SK-N-MC (cell line): ENCODE data around the gene SEMA4D.

Experiments used
- EZH2 ChIP-seq: fragments of 200-600 bp; sonication (generic); IDR thresholded peaks from one replicate; pipeline ENCODE4 v1.6.1; 2017; ENCODE audit warnings: antibody characterized with exemption
- FOXP2 ChIP-seq: optimal IDR thresholded peaks from 2 replicates; pipeline ENCODE3; 2011; ENCODE audit warnings: mild to moderate bottlenecking, moderate library complexity; ENCODE audit not compliant: insufficient read depth; ENCODE audit errors: extremely low read length, control extremely low read depth
- POLR2AphosphoS5 ChIP-seq: IDR thresholded peaks from 2 replicates; pipeline ENCODE4 v1.6.1; 2012; ENCODE audit warnings: mild to moderate bottlenecking, low read depth, low read length, borderline replicate concordance

DNA sequence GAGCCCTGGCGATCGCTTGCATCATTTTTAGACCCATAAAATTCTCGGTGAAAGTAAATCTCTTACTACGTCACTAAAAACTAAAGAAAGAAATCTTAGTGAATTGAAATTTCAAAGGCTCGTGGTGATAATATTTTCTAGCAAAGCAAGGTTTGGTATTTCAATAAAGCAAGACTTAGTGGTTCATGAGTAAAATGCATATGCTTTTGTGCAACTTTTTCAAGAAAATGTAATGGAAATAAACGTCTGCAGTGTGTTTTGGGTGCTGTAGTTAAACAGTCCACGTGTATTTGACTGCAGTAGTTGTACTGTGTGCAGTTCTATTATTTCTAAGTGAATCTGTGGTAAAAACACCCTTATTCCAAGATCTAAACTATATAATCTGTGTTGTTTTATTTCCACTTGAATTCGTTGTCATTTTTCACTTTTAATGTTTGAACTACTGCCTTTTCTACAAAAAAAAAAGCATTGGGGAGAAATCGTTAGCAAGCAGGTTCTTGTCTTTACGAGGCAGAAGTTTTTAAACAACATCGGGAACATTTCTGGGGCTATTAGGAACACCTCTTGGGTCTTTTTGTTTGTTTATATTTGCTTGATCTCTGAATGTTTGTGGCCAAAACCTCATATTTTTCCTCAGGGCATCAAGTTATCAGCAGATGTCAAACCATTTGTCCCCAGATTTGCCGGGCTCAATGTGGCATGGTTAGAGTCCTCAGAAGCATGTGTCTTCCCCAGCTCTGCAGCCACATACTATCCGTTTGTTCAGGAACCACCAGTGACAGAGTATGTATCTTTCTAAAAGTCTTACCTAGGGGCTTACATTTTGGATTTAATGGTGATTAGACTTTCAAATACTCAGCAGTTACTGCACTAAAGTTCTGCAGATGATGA, 178.7 kb downstream of the SEMA4D start:
- TF ChIP-seq EZH2 (no peak), POLR2AphosphoS5 (no peak), FOXP2 (no peak)
